Kidney tubule cell (primary cell): ENCODE data around the gene GPR160.
"Not testable (repeated sequence)": the region's sequence is repeated elsewhere in the genome, so short reads cannot be mapped to it uniquely, and the experiment has no call there.

ENCODE experiments used
- DNase-seq: peaks from one replicate; pipeline ENCODE4 v3.0.0-alpha.2; 2018; ENCODE audit warnings: low spot score

GPR160 gene

DNA sequence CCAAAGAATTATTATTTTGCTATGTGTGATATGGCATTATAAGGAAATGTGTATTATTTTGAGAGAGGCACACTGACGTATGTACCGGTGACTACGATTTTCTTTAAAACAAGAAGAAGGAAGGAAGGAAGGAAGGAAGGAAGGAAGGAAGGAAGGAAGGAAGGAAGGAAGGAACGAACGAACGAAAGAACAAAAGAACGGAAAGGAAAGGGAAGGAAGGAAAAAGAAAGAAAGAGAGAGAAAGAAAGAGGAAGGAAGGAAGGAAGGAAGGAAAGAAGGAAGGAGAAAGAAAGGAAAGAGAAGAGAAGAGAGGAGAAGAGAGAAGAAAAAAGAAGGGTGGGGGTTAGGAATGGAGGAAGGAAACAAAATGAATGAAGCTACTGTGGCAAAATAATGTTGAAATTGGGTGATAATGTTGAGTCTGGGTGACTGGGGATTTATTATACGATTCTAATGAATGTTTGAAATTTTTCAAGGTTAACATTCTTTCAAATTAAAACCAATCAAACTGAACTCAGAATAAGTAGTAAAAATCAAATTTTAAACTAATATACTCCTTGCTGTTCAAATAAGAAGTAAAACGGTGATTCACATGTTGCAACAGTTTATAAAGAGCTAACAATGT lies 73.5 kb downstream of the GPR160 start:
- no peak for DNase-seq

DNA sequence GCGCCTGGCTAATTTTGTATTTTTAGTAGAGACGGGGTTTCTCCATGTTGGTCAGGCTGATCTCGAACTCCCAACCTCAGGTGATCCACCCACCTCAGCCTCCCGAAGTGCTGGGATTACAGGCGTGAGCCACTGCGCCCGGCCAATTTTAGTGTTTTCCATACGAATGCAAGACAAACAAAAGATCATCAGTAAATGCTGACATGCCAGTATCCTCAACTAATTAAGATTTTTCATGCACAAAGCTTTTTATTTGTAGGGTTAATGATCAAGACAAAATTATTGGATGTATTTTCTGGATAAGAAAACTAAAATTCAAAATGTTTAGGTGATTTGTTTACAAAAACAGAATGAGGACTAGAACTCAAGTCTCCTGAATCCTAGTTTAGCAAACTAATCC lies 76.4 kb downstream of the GPR160 start:
- not testable (repeated sequence) for DNase-seq

DNA sequence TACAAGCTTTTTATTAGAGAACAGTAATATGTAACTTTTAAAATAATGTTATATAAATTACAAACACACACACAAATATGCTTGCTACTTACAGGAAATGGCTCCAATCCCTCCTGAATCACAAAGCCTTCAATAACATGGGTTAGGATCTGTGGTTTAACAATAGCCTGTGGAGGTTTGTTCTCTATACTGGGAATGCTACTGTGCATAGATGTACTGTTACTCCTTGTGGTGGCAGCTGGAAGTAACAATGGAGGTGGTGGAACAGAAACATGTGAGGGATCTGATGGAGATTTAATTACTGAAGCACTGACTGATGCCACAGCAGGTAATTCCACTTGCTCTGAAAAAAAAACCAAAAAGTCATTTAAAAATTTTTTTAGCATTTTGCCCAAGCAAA lies 79.3 kb downstream of the GPR160 start:
- peak; percentile 10 for DNase-seq

DNA sequence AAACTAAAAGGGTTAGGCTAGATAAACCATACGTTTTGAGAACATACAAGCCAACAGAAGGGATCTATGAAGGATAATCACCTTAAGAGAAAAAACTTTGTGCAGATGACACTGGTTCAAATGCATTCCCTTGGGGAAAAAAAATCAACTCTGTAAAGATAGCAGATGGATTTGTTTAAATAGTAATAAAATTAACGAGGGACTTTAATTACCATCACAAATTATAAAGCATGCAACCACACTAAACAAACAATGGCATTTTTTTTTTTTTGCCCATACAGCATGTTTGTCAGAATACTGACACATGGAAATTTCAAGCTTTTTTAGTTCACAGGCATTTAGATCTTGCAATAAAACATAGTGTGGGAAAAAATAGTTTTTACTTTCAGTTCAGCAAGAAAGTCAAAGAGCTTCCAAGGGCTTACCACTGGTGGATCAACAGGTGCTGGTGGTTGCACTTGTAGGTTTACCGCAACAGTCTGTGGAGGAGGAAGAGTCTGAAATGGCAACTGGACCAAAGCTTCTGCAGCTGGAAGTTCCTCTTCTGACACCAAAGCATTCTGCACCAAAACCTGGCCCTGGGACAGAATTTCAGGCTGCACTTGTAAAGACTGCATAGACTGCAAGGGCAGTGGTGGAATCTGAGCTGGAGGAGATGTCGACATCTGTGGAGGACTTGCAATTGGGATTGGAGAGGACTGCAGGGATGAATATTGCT lies 90.6 kb downstream of the GPR160 start:
- DNase-seq = no peak

DNA sequence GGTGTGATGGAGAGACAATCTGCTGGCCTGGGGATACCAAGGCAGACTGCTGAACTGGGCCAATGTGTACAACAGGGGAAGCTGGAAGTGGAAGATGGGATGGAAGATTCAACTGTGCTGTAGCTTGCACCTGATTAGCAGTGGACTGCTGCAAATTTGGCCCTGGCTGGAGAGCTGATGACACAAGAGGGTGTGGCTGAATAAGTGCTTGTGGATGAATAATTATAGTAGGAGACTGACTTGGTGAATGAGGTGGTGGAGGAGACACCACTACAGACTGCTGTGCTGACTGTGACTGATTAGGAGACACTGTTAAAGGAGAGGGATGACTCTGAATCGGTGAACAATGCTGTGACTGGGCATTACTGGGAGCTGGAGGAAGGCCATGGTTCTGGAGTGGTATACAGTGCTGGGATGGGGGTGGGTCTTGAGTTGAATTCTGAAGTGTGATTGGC lies 91.2 kb downstream of the GPR160 start:
- peak; percentile 53 for DNase-seq

DNA sequence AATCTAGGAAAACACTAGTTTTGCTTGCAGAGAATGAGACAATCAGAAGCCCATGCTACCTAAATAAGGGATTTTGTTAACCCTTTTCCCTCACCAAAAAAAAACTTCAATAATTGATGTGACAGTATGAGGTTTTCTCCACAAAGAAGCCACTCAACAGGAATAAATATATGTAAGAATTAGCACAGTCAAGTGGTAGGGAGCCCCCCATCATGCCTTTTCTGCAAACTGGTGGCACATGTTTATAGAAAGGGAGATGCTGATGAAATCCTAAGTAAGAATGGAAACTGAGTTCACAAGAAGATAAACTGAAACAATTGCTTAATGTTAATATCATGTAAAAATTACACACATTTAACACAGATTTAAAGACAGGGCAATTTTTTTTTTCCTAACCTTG lies 92.7 kb downstream of the GPR160 start:
- DNase-seq = no peak

DNA sequence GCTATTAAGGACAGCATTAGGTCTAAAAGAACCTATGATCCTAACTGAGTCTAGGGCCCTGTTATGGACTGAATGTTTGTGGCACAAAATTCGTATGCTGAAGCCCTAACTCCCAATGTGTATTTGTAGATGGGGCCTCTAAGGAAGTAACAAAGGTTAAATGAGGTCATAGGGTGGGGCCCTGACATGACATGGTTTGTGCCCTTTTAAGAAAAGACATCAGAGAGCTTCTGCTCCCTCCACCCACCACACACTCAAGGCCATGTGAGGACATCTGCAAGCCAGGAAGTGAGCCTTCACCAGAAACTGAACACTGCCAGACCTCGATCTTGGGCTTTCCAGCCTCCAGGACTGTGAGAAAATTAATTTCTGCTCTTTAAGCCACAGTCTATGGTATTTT lies 94.5 kb downstream of the GPR160 start:
- no peak for DNase-seq
